HepG2 (cell line): ENCODE data around the gene HOXC4. TPM values are rescaled to one million over a fixed set of nuclear protein-coding genes. Genes with fewer than 3 reads are reported as not detected.

Experiments used
- ATAC-seq: fragments of 200-7000 bp; cut with Tn5 transposase; 3 replicates; pipeline ENCODE4 v1.9.1; 2020; ENCODE audit warnings: mild to moderate bottlenecking, moderate library complexity
- BruUV-seq: library from RNA; stranded (reverse); fragments of 400-500 nt; replicated peaks from 2 replicates; lab custom pipeline; 2021; lab: Mats Ljungman, UMichigan
- CTCF ChIA-PET: fragments of 300-600 bp; formaldehyde crosslinking; extraction: SDS; loops from one replicate; lab custom pipeline; 2021; ENCODE audit warnings: low total read pairs, inconsistent platforms, low intra/inter-chr PET ratio; lab: Yijun Ruan, JAX
- POLR2A ChIA-PET: fragments of 350-600 bp; sonication (Branson Sonifier 250); formaldehyde crosslinking; loops from one replicate; lab custom pipeline; 2020; ENCODE audit warnings: antibody characterized with exemption, inconsistent platforms; lab: Yijun Ruan, JAX
- DNase-seq: peaks from one replicate; pipeline ENCODE4 v3.0.0-alpha.2; 2015; ENCODE audit warnings: low spot score
- FAIRE-seq: peaks from 3 replicates; lab custom pipeline; 2011; peaks lifted over from hg19 to GRCh38; lab: Jason Lieb, UNC
- H2AFZ ChIP-seq: one replicate; pipeline ENCODE4 v1.6.1; 2011; ENCODE audit warnings: low read length, inconsistent platforms
- H3K27ac ChIP-seq: fragments of 300-600 bp; 3 replicates; pipeline ENCODE4 v1.8.0; 2011; ENCODE audit warnings: mixed run types, mild to moderate bottlenecking, mixed read lengths, low read length, inconsistent platforms; ENCODE audit not compliant: insufficient read depth; ENCODE audit errors: extremely low read length
- H3K27me3 ChIP-seq, 2 experiments: fragments of 200-600 bp in 1 of 2; 2 replicates in 1 of 2; 3 replicates in 1 of 2; pipeline versions ENCODE4 v1.6.0 to v1.8.0; 2011; ENCODE audit warnings: low read length in 2 of 2, mild to moderate bottlenecking in 2 of 2, moderate library complexity in 2 of 2, inconsistent platforms in 1 of 2; ENCODE audit not compliant: insufficient read depth in 2 of 2, control insufficient read depth in 1 of 2
- H3K36me3 ChIP-seq, 2 experiments: fragments of 200-600 bp in 1 of 2; replicated peaks in 1 of 2; 2 replicates in 1 of 2; 3 replicates in 1 of 2; pipeline versions ENCODE4 v1.5.1 to v1.8.0; 2011; ENCODE audit warnings: low read length in 2 of 2, inconsistent platforms in 1 of 2; ENCODE audit not compliant: insufficient read depth in 2 of 2, control insufficient read depth in 1 of 2
- H3K4me1 ChIP-seq: 2 replicates; pipeline ENCODE4 v1.5.1; 2012; ENCODE audit warnings: low read length, inconsistent platforms; ENCODE audit not compliant: insufficient read depth
- H3K4me2 ChIP-seq: 2 replicates; pipeline ENCODE4 v1.6.0; 2011; ENCODE audit warnings: low read depth, low read length, inconsistent platforms
- H3K4me3 ChIP-seq, 3 experiments: fragments of 200-600 bp in 1 of 3; sonication (generic), shearing (Covaris generic) in 1 of 3; replicated peaks in 1 of 3; 2 replicates each; pipeline ENCODE4 v1.5.1; 2011 to 2016; ENCODE audit warnings: low read length in 3 of 3, inconsistent platforms in 2 of 3, low read depth in 2 of 3, mild to moderate bottlenecking in 2 of 3, control low read depth in 1 of 3, mixed read lengths in 1 of 3; ENCODE audit not compliant: insufficient read depth in 1 of 3
- H3K79me2 ChIP-seq: one replicate; pipeline ENCODE4 v1.6.1; 2011; ENCODE audit warnings: low read length, inconsistent platforms; ENCODE audit not compliant: insufficient read depth
- H3K9ac ChIP-seq: 2 replicates; pipeline ENCODE4 v1.6.0; 2011; ENCODE audit warnings: mild to moderate bottlenecking, low read depth, low read length, inconsistent platforms; ENCODE audit not compliant: insufficient read depth
- H3K9me3 ChIP-seq: 2 replicates; pipeline ENCODE4 v1.5.1; 2012; ENCODE audit warnings: mild to moderate bottlenecking, low read length
- H4K20me1 ChIP-seq: 2 replicates; pipeline ENCODE4 v1.6.0; 2011; ENCODE audit warnings: inconsistent platforms, mild to moderate bottlenecking, low read length, moderate library complexity; ENCODE audit not compliant: insufficient read depth
- BRD4 ChIP-seq: sonication (generic); formaldehyde crosslinking; IDR thresholded peaks from 2 replicates; pipeline ENCODE4 v1.4.0; 2020; ENCODE audit warnings: missing genetic modification reagents
- KLF9 ChIP-seq: IDR thresholded peaks from 2 replicates; pipeline ENCODE4 v1.6.1; 2016; ENCODE audit warnings: low read depth
- MED13 ChIP-seq: sonication (generic); formaldehyde crosslinking; IDR thresholded peaks from 2 replicates; pipeline ENCODE4 v1.5.0; 2020; ENCODE audit warnings: missing genetic modification reagents
- PLRG1 ChIP-seq: fragments of 450-650 bp; conservative IDR thresholded peaks from 2 replicates; pipeline ENCODE4 v1.6.1; 2016
- SAFB2 ChIP-seq: sonication (generic); formaldehyde crosslinking; IDR thresholded peaks from 2 replicates; pipeline ENCODE4 v1.5.1; 2020; ENCODE audit warnings: missing genetic modification reagents, low read depth, mild to moderate bottlenecking, borderline replicate concordance
- SIN3B ChIP-seq: fragments of 150-350 bp; IDR thresholded peaks from 2 replicates; pipeline ENCODE4 v1.6.1; 2014; ENCODE audit warnings: low read length
- SP140L ChIP-seq: sonication (generic); formaldehyde crosslinking; IDR thresholded peaks from 2 replicates; pipeline ENCODE4 v1.4.0; 2020; ENCODE audit warnings: missing genetic modification reagents, borderline replicate concordance
- XBP1 ChIP-seq: sonication (generic); formaldehyde crosslinking; IDR thresholded peaks from 2 replicates; pipeline ENCODE4 v1.5.0; 2020; ENCODE audit warnings: missing genetic modification reagents
- ZNF24 ChIP-seq: fragments of 450-650 bp; IDR thresholded peaks from 2 replicates; pipeline ENCODE4 v1.6.1; 2017; ENCODE audit warnings: antibody characterized with exemption, mild to moderate bottlenecking
- ZNF484 ChIP-seq: sonication (generic); formaldehyde crosslinking; IDR thresholded peaks from 2 replicates; pipeline ENCODE4 v1.5.1; 2020; ENCODE audit warnings: mild to moderate bottlenecking, low read depth, missing genetic modification reagents, borderline replicate concordance
- ZNF543 ChIP-seq: sonication (generic); formaldehyde crosslinking; IDR thresholded peaks from 2 replicates; pipeline ENCODE4 v1.4.0; 2020; ENCODE audit warnings: mild to moderate bottlenecking, missing genetic modification reagents
- ZNF792 ChIP-seq: IDR thresholded peaks from 2 replicates; pipeline ENCODE4 v1.6.1; 2016
- WGBS: methylation state at CpG from one replicate; pipeline ENCODE4 v1.1.6; 2017; ENCODE audit warnings: low lambda C conversion rate; 5-methylcytosine and 5-hydroxymethylcytosine counted together
- in situ Hi-C: cut with HindIII; loops from 2 replicates; pipeline ENCODE4 v1.10.0; 2017; ENCODE audit warnings: low pct_unique_long_range_greater_than_20kb; ENCODE audit not compliant: extremely low pct_ligation_motif_present
- intact Hi-C: fragments of 100-400 bp; cut with micrococcal nuclease; formaldehyde crosslinking; loops from one replicate; pipeline ENCODE4 v1.10.0; 2022; ENCODE audit not compliant: unreplicated experiment
- polyA plus RNA-seq, 8 experiments: library from polyadenylated mRNA; depleted of rRNA in 3 of 8; stranded (reverse) in 7 of 8; unstranded in 1 of 8; fragments of >200 nt; fragmentation: Illumina TruSeq in 4 of 8; extraction: Trizol in 4 of 8; gene quantifications; 2 replicates each; pipeline versions ENCODE4 v1.2.1 to v1.2.3, GENCODE V29; 2011 to 2016; ENCODE audit warnings: low read depth in 4 of 8, missing spikeins in 1 of 8, mixed read lengths in 1 of 8; ENCODE audit not compliant: insufficient read depth in 1 of 8
- total RNA-seq, 5 experiments: library from RNA; depleted of rRNA; stranded (reverse); fragments of >200 nt; fragmentation: Illumina TruSeq; extraction: Trizol; gene quantifications; 2 replicates each; pipeline ENCODE4 v1.2.3, GENCODE V29; 2016; ENCODE audit warnings: low read depth in 1 of 5
- TF ChIP-seq, protein P1 (sequence below): sonication (generic); formaldehyde crosslinking; IDR thresholded peaks from 2 replicates; pipeline ENCODE4 v1.4.0; 2020; ENCODE audit warnings: missing genetic modification reagents, borderline replicate concordance
- TF ChIP-seq, protein P2 (sequence below): IDR thresholded peaks from 2 replicates; pipeline ENCODE4 v1.6.1; 2016; ENCODE audit warnings: low read depth, missing genetic modification reagents, missing compliant biosample characterization
- TF ChIP-seq, protein P3 (sequence below): sonication (generic); formaldehyde crosslinking; IDR thresholded peaks from 2 replicates; pipeline ENCODE4 v1.4.0; 2020; ENCODE audit warnings: missing genetic modification reagents
- TF ChIP-seq, protein P4 (sequence below): sonication (generic); formaldehyde crosslinking; IDR thresholded peaks from 2 replicates; pipeline ENCODE4 v1.4.0; 2020; ENCODE audit warnings: mild to moderate bottlenecking, low read depth, missing genetic modification reagents

Gene HOXC4
- total and polyA plus RNA-seq, 2 of the 13 experiments (the other 11 are each of a cell fraction or from before 2014, with no cell fraction given): not detected

DNA sequence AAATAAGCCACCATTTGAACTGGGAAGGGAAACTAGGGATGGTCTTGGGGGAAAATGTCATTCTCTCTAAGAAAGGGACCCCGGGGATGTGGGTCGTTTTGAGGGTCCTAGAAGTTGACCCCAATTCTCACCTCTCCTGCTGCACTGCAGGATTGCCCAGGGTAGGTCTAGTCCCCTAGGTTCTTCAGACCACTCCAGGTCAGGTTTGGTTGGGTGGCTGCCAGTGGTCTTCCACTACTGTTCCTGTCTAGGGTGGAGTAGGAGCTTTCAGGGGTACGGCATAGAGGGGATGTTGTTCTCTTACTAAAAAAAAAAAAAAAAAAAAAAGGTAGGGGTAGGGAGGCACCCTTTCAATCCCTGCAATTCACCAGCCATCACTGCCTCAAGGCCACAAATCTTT, 37.6 kb upstream of the HOXC4 start:
- no peaks in the 10 kb centered on the region for H4K20me1 ChIP-seq
- H3K36me3 ChIP-seq: no peaks in the 10 kb centered on the region
- ATAC-seq (no peak), FAIRE-seq (no peak), DNase-seq (no peak)
- peaks cover 11% of the 10 kb centered on the region for H3K4me1 ChIP-seq
- intact Hi-C loops (no loop called here), in situ Hi-C loops (loop anchor here (10.0 kb wide), 1 partner anchor 349 kb away; the partner anchor contains the start of gene GPR84)
- no TSS peak for BruUV-seq
- H3K27me3 ChIP-seq: peaks cover 7 to 55% of the 10 kb centered on the region in 2 experiments
- no peaks in the 10 kb centered on the region for H3K9me3 ChIP-seq
- H3K9ac ChIP-seq: no peak overlapping the region
- H3K4me3 ChIP-seq: no peak overlapping the region
- H2AFZ ChIP-seq: no peak overlapping the region
- no peak overlapping the region for H3K27ac ChIP-seq
- no peak overlapping the region for H3K4me2 ChIP-seq
- POLR2A ChIA-PET: no interaction called here
- no peaks in the 10 kb centered on the region for H3K79me2 ChIP-seq
- WGBS: 30% methylated on average over 3 of the region's 3 CpGs
- CTCF ChIA-PET: no interaction called here
- TF ChIP-seq ZNF792 (no peak), SP140L (no peak), XBP1 (no peak), SAFB2 (CRISPR knock-in tag) (no peak), SIN3B (no peak), PLRG1 (no peak), MED13 (CRISPR knock-in tag) (no peak), ZNF484 (CRISPR knock-in tag) (no peak), ZNF24 (no peak), KLF9 (CRISPR knock-in tag) (no peak), ZNF543 (no peak), BRD4 (CRISPR knock-in tag) (no peak)
- TF ChIP-seq, protein P1, sequence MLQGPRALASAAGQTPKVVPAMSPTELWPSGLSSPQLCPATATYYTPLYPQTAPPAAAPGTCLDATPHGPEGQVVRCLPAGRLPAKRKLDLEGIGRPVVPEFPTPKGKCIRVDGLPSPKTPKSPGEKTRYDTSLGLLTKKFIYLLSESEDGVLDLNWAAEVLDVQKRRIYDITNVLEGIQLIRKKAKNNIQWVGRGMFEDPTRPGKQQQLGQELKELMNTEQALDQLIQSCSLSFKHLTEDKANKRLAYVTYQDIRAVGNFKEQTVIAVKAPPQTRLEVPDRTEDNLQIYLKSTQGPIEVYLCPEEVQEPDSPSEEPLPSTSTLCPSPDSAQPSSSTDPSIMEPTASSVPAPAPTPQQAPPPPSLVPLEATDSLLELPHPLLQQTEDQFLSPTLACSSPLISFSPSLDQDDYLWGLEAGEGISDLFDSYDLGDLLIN (CRISPR knock-in tag): no peak
- TF ChIP-seq, protein P2, sequence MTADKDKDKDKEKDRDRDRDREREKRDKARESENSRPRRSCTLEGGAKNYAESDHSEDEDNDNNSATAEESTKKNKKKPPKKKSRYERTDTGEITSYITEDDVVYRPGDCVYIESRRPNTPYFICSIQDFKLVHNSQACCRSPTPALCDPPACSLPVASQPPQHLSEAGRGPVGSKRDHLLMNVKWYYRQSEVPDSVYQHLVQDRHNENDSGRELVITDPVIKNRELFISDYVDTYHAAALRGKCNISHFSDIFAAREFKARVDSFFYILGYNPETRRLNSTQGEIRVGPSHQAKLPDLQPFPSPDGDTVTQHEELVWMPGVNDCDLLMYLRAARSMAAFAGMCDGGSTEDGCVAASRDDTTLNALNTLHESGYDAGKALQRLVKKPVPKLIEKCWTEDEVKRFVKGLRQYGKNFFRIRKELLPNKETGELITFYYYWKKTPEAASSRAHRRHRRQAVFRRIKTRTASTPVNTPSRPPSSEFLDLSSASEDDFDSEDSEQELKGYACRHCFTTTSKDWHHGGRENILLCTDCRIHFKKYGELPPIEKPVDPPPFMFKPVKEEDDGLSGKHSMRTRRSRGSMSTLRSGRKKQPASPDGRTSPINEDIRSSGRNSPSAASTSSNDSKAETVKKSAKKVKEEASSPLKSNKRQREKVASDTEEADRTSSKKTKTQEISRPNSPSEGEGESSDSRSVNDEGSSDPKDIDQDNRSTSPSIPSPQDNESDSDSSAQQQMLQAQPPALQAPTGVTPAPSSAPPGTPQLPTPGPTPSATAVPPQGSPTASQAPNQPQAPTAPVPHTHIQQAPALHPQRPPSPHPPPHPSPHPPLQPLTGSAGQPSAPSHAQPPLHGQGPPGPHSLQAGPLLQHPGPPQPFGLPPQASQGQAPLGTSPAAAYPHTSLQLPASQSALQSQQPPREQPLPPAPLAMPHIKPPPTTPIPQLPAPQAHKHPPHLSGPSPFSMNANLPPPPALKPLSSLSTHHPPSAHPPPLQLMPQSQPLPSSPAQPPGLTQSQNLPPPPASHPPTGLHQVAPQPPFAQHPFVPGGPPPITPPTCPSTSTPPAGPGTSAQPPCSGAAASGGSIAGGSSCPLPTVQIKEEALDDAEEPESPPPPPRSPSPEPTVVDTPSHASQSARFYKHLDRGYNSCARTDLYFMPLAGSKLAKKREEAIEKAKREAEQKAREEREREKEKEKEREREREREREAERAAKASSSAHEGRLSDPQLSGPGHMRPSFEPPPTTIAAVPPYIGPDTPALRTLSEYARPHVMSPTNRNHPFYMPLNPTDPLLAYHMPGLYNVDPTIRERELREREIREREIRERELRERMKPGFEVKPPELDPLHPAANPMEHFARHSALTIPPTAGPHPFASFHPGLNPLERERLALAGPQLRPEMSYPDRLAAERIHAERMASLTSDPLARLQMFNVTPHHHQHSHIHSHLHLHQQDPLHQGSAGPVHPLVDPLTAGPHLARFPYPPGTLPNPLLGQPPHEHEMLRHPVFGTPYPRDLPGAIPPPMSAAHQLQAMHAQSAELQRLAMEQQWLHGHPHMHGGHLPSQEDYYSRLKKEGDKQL (CRISPR knock-in tag): no peak
- TF ChIP-seq, protein P3, sequence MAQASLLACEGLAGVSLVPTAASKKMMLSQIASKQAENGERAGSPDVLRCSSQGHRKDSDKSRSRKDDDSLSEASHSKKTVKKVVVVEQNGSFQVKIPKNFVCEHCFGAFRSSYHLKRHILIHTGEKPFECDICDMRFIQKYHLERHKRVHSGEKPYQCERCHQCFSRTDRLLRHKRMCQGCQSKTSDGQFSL (CRISPR knock-in tag): no peak
- TF ChIP-seq, protein P4, sequence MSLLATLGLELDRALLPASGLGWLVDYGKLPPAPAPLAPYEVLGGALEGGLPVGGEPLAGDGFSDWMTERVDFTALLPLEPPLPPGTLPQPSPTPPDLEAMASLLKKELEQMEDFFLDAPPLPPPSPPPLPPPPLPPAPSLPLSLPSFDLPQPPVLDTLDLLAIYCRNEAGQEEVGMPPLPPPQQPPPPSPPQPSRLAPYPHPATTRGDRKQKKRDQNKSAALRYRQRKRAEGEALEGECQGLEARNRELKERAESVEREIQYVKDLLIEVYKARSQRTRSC: no peak
